RKO (cell line): ENCODE measurements around the gene SYTL2.

Experiments
- DNase-seq: peaks from one replicate; pipeline ENCODE4 v3.0.0-alpha.2; 2016; ENCODE audit warnings: low spot score

SYTL2 gene

GRCh38 chr11:85762226-85762625 lies 48.7 kb downstream of the SYTL2 start:
- DNase-seq = no peak

- DNase-seq = no peak
Observed at GRCh38 chr11:85759915-85760314, 51.0 kb downstream of the SYTL2 start.

GRCh38 chr11:85758480-85759039 lies 52.4 kb downstream of the SYTL2 start:
- DNase-seq = no peak

- no peak for DNase-seq
Observed at GRCh38 chr11:85758026-85758425, 52.9 kb downstream of the SYTL2 start.

- DNase-seq = no peak
Observed at GRCh38 chr11:85756401-85757200, 54.3 kb downstream of the SYTL2 start.

GRCh38 chr11:85755701-85756100 lies 55.2 kb downstream of the SYTL2 start:
- DNase-seq = no peak

- DNase-seq = no peak
Observed at GRCh38 chr11:85755285-85755684, 55.7 kb downstream of the SYTL2 start.

DNA sequence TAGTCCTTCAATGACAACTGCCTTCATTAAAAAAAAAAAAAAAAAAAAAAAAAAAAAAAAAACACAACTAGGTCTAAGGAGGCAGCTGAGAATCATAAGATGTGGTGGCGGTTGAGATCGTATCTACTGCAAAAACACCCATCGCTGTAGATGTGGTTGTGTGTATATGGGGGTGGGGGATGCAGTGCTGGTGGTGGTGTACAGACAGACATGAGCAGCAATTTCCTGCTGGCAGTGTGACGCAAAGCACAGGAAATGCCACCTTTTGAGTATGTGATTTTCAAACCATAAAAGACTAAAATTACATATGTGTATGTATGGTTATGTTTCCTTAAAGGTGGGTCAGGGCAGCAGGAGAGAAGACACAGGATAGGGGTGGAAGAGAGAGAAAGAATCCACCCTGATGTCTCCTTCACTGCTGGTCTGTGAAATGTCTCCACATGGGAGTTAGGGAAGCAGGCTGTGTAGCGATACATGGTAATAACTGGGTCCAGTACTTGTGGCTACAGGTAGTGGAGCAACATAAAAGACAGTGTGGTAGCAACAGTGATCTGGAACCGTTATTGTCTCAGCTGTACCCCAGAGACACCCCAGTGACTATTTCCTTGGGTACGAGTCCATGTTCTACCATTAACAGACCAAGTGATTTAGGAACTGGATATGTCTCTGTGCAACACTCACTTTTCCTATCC lies 57.9 kb downstream of the SYTL2 start:
- no peak for DNase-seq

DNA sequence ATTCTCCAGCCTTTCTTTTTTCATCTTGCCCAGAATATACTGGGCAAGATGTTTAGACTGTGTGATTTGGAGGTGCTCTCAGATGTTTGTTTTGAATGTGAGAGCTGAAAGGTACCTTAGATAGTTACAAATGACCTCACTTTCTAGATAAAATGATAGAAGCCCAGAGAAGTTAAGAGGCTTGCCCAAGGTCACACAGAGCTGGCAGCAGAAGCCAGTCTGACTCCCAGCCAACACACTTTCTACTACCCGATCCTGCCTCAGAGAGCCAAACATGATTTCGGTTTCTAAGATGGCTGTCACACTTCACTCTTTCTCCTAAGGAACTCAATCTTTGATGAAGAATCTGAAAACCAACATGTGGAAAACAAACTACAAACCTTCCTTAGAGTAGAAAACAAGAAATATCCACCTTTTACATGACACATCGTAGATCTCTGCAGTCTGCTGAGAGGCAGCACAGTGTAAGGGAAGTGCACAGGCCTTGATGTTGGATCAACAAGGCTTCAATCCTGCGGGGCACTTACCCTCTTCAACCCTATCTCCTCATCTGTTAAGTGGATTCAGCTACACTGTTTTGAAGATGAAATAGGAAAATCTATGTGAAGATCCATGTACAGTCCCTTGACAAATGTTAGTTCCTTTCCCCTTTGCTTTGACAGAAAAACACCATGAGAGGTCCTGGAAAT lies 58.6 kb downstream of the SYTL2 start:
- no peak for DNase-seq

- no peak for DNase-seq
Observed at GRCh38 chr11:85751724-85752123, 59.2 kb downstream of the SYTL2 start.

DNA sequence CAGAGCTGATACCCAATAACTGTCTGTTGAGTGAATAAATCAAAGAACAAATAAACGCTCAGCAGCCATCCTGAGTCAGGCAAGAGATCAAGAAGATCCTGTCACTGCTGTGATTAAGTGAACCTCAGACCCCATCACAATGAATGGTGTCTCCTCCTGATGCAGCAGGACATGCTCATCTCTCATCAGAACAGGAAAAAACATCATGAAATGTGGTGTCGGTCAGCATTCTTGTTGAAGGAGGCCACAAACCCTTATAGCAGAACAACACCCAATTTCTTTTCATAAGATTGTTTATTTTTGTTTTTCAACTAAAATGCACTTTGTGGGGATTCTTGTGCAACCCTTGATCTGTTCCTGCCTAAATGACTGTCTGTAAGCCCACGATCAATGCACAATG lies 60.3 kb downstream of the SYTL2 start:
- DNase-seq = no peak

DNA sequence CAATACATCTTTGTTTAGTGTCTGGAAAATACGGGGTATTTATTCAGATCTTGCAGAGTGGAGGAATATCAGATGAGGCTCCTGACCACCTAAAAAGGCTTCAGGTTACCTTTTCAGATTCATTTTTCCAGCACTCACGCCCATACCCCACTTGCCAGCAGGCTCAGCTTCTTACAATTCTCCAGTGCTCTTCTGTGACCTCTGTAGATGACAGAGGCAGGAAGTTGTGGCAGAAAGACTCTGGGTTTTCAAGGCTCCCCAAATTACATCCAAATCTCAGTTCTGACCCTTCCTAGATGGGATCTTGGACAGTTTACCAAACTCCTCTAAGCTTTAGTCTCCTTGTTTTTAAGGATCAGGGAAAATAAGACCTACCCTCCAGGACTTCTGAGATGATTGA lies 61.1 kb downstream of the SYTL2 start:
- no peak for DNase-seq

GRCh38 chr11:85749287-85749834 lies 61.6 kb downstream of the SYTL2 start:
- DNase-seq = no peak

DNA sequence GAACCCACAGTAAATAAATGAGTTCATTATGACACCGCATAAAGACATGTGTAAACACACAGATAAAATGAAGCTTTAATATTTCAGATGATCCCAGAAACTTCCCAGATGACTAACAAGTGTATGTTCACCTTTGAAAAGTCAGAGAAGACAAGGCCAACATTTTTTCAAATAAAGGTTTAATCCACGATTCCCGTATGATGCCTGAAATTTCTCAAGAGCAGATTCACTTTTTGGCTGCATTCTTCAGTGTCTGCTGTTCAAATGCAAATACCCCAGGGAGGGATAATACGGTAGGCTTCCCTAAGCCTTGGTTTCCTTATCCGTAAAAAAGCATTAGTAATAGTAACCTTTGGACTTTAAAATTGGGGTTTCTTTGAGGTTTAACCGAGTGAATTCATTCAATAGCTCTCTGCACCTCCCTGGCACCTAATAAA lies 62.5 kb downstream of the SYTL2 start:
- no peak for DNase-seq

DNA sequence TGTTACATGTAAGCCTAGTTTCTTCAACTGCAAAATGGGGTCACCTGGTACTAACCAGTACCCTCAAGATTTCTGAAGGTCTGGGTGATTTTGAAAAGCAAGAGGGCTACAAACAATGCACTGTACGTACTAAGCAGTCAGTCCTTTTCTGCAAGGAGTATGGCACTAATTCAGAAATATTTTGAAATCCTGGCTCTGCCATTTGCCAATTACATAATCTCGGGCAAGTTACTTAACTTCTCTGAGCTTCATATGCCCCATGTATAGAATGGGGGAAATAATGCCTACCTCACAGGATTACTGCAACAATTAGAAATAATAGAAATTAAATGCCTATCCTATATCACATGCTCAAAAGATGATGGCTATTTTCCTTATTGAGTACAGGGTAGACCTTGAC lies 64.3 kb downstream of the SYTL2 start:
- DNase-seq = no peak

DNA sequence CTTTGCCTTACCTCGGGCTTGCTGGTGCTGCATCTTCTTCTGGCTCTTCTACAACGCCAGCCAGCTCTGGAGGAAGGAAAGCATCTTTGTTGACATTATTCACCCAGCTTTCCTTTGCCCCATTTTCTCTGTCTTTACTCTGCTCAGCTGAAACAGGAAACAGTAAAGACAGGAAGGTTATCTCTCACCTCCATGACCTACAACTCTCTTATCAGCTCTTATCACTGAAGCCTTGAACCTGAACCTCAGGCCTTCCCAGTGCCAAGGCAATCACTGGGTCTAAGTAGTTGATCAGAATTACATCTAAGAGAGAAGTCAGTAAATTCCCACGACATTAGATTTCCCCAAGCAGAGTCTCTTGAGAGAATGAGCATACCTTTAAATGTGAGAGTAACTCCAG lies 65.3 kb downstream of the SYTL2 start:
- no peak for DNase-seq

GRCh38 chr11:85742873-85743275 lies 68.1 kb downstream of the SYTL2 start:
- no peak for DNase-seq

DNA sequence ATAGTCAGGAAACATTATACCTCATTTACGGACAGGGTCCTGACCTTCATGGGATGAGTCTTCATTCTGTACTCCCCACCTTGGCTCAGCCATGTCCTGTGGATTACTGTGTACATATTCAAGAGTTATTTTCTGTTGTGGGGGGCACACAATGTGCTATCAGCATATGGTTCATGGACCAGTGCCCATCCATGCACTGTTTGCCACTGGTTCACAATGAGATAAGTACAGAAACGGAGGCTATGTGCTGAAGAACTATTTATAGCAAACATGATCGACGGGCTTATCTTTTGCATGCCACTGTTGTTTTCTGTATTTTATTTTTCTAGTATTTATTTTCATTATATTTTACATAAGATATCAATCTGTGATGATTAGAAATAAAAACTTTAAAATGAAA lies 68.6 kb downstream of the SYTL2 start:
- DNase-seq = no peak

GRCh38 chr11:85740481-85741400 lies 70.2 kb downstream of the SYTL2 start:
- no peak for DNase-seq

- DNase-seq = no peak
Observed at GRCh38 chr11:85737738-85738137, 73.2 kb downstream of the SYTL2 start.

DNA sequence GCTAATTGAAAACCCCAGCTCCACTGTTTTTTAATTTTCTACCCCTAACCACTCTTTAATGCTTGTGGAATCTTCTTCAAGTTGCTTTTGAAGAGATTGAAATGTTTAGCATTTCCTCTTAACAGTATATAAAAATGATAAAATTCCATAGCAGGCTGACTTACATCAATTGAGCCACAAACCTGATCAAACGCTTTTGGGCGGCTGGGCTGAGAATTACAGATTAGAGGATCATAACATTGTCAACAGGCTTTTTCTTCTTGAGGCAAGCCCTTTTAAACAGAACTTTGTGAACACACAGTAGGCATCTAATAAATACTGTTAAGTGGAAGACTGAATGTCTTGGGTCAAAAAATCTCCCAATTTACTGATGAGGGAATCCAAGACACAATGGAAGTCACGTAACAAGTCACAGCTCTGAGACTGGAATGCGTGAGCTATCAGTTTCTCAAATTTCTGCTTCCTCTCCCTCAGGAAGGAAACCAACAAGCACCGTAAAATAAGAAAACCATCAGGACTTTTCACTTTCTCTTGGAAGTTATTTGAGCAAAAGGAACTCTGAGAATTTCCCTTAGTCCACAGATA lies 75.0 kb downstream of the SYTL2 start:
- no peak for DNase-seq
